Activated CD4-positive, alpha-beta T cell treated with anti-CD3 and anti-CD28 coated beads for 36 hours (primary cell): Measurements from ENCODE around the gene ABCC4. TPM values are rescaled to one million over a fixed set of nuclear protein-coding genes. Genes with fewer than 3 reads are reported as not detected.
A peak's percentile ranks its signal among the peaks of the same experiment; 100 is the strongest.

Source experiments
- ATAC-seq: fragments of 200-7000 bp; cut with Tn5 transposase; one replicate; pipeline ENCODE4 v1.10.0; 2021; ENCODE audit warnings: mild to moderate bottlenecking, moderate library complexity
- CTCF ChIA-PET: fragments of 350-600 bp; sonication (Branson Sonifier 250); formaldehyde crosslinking; loops from one replicate; lab custom pipeline; 2021; ENCODE audit warnings: antibody characterized with exemption; lab: Charles Lee
- POLR2A ChIA-PET: fragments of 350-600 bp; sonication (Branson Sonifier 250); formaldehyde crosslinking; loops from one replicate; lab custom pipeline; 2021; ENCODE audit warnings: antibody characterized with exemption, inconsistent platforms; lab: Charles Lee
- DNase-seq: peaks from one replicate; pipeline ENCODE4 v3.0.0-alpha.2; 2020
- H3K27ac Mint-ChIP-seq: one replicate; pipeline ENCODE4 v1.8.0; 2021; ENCODE audit warnings: mixed read lengths
- H3K27me3 Mint-ChIP-seq: one replicate; pipeline ENCODE4 v1.8.0; 2021; ENCODE audit warnings: mixed read lengths
- H3K36me3 Mint-ChIP-seq: one replicate; pipeline ENCODE4 v1.8.0; 2021; ENCODE audit warnings: low read depth, mixed read lengths
- H3K4me1 Mint-ChIP-seq: one replicate; pipeline ENCODE4 v1.8.0; 2021; ENCODE audit warnings: mixed read lengths
- H3K4me3 Mint-ChIP-seq: one replicate; pipeline ENCODE4 v1.8.0; 2021; ENCODE audit warnings: mild to moderate bottlenecking, moderate library complexity, mixed read lengths
- H3K9me3 Mint-ChIP-seq: one replicate; pipeline ENCODE4 v1.8.0; 2021; ENCODE audit warnings: low read depth, mixed read lengths
- intact Hi-C, 2 experiments: fragments of 100-400 bp; cut with DNase I in 1 of 2; cut with micrococcal nuclease in 1 of 2; formaldehyde crosslinking; loops; one replicate each; pipeline versions ENCODE4 v1.14.2 to v1.15.1; 2022 to 2024; cut with DNase I, micrococcal nuclease
- total RNA-seq, 2 experiments: library from RNA; stranded (reverse); gene quantifications; one replicate each; pipeline ENCODE4 v1.2.3, GENCODE V29; 2021

Gene ABCC4
- total RNA-seq, 2 experiments from 2014 or later, result 9.0 to 9.5 TPM

DNA sequence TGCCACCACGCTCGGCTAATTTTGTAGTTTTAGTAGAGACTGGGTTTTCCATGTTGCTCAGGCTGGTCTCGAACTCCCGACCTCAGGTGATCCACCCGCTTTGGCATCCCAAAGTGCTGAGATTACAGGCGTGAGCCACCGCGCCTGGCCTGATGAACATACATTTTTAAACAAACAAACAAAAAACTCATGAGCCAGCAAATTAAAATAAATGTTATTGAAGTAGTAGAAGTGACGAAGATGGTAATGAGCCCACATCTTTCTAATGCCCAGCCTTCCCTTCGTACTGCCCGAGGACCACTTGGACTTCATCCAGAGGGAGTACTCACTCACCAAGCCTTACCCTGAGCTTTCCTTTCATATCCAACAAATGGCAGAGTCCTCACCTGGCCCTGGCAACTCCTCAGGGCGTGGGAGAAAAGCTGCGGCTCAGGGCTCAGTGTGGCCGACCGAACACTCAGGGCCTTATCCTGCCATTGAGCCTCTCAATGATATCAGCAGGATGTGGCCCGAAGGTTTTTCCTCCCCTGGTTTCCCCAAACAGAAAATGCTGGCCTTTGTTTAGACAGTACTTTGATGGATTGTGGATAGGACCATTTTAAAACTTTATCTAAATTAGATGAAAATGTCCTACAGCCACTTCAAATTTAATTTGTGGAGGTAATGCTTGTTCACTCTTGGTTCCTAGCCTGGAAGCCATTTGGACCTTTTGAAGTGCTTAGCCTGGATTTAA, 22.8 kb upstream of the ABCC4 start:
- H3K4me3 Mint-ChIP-seq, result no peak overlapping the region
- POLR2A ChIA-PET, result interaction anchor here (0.6 kb wide), 1 partner anchor 556 kb away, joined by 13 read pairs; no protein-coding TSS in a partner anchor
- ATAC-seq (no peak), DNase-seq (no peak)
- H3K36me3 Mint-ChIP-seq, result no peaks in the 10 kb centered on the region
- peaks cover 2% of the 10 kb centered on the region for H3K27me3 Mint-ChIP-seq
- no peaks in the 10 kb centered on the region for H3K4me1 Mint-ChIP-seq
- no peak overlapping the region for H3K27ac Mint-ChIP-seq
- CTCF ChIA-PET, result interaction anchor here (0.6 kb wide), 1 partner anchor 63 kb away, joined by 3 read pairs; no protein-coding TSS in a partner anchor
- H3K9me3 Mint-ChIP-seq, result no peaks in the 10 kb centered on the region
- intact Hi-C loops, result no loop called here

DNA sequence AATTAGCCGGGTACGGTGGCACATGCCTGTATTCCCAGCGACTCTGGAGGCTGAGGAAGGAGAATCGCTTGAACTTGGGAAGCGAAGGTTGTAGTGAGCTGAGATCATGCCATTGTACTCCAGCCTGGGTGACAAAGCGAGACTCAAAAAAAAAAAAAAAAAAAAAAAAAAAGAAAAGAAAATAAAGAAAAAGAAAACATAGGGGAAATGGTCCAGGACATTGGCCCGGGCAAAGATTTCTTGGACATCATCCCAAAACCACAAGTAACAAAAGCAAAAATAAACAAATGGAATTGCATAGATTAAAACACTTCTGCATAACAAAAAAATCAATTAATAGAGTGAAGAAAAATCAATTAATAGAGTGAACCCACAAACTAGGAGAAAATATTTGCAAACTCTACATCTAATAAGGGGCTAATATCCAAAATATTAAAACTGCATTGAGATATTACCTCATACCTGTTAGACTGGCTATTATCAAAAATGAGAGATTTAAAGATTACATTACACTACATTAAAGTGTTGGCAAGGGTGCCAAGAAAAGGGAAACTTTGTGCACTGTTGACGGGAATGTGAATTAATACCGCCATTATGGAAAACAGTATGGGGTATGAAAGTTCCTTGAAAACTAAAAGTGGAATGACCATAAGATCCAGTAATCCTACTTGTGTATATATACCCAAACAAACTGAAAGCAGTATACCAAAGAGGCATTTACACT, 18.5 kb upstream of the ABCC4 start:
- H3K27me3 Mint-ChIP-seq, result peaks cover 3% of the 10 kb centered on the region
- intact Hi-C loops, result no loop called here
- H3K27ac Mint-ChIP-seq, result no peak overlapping the region
- H3K36me3 Mint-ChIP-seq, result no peaks in the 10 kb centered on the region
- H3K4me3 Mint-ChIP-seq, result no peak overlapping the region
- ATAC-seq (no peak), DNase-seq (no peak)
- H3K9me3 Mint-ChIP-seq, result no peaks in the 10 kb centered on the region
- POLR2A ChIA-PET, result no interaction called here
- CTCF ChIA-PET, result interaction anchor here (1.0 kb wide), 1 partner anchor 131 kb away, joined by 3 read pairs; no protein-coding TSS in a partner anchor
- H3K4me1 Mint-ChIP-seq, result no peaks in the 10 kb centered on the region

DNA sequence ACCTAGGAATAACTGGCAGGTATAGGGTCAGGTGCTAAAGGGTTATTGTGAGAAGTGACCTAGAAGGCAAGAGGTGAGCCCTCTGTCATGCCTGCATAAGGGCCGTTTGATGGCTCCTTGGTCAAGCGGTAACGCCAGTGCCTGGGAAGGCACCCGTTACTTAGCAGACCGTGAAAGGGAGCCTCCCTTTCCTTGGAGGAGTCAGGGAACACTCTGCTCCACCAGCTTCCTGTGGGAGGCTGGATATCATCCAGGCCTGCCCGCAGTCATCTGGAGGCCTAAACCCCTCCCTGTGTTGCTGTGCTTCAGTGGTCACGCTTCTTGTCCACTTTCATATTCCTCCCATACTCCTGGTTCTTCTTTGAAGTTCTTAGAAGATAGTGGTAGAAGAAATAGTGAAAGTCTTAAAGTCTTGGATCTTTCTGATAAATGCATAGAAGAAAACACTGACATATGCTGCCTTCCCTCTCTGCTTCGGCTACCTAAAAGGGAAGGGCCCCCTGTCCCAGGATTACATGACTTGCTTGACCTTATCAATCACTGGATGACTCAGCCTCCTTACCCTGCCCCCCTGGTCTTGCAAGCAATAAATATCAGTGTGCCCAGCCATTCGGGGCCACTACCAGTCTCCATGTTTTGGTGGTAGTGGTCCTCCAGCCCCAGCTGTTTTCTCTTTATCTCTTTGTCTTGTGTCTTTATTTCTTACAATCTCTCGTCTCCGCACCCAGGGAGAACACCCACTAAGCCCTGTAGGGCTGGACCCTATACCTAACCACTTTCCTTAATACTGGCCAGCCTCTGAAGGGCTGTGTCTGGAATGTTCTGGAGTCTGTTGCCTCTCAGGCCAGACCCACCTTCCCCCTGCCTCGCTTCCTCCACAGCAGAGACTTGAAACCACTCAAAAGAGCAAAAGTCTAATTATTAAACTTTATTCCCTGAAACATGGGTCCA, 16.1 kb upstream of the ABCC4 start:
- H3K27me3 Mint-ChIP-seq, result peaks cover 4% of the 10 kb centered on the region
- no peaks in the 10 kb centered on the region for H3K9me3 Mint-ChIP-seq
- no peak for ATAC-seq
- ChIA-PET CTCF (interaction anchor here (1.2 kb wide), 1 partner anchor 128 kb away, joined by 3 read pairs; no protein-coding TSS in a partner anchor), POLR2A (no interaction called here)
- intact Hi-C loops, result no loop called here
- no peak overlapping the region for H3K27ac Mint-ChIP-seq
- H3K4me1 Mint-ChIP-seq, result peaks cover 3% of the 10 kb centered on the region
- no peak for DNase-seq
- no peak overlapping the region for H3K4me3 Mint-ChIP-seq
- no peaks in the 10 kb centered on the region for H3K36me3 Mint-ChIP-seq

DNA sequence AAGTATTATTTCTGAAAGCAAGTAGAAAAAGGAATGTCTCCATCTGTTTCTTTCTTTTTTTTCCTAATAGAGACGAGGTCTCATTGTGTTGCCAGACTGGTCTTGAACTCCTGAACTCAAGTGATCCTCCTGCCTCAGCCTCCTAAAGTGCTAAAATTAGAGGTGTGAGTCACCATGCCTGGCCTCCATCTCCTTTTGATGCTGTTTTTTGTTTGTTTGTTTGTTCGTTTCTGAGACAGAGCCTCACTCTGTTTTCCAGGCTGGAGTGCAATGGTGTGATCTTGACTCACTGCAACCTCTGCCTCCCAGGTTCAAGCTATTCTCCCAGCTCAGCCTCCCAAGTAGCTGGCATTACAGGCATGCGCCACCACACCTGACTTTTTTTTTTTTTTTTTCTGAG, 14.5 kb upstream of the ABCC4 start:
- CTCF ChIA-PET, result interaction anchor here (1.2 kb wide), 1 partner anchor 126 kb away, joined by 3 read pairs; no protein-coding TSS in a partner anchor
- intact Hi-C loops, result no loop called here

DNA sequence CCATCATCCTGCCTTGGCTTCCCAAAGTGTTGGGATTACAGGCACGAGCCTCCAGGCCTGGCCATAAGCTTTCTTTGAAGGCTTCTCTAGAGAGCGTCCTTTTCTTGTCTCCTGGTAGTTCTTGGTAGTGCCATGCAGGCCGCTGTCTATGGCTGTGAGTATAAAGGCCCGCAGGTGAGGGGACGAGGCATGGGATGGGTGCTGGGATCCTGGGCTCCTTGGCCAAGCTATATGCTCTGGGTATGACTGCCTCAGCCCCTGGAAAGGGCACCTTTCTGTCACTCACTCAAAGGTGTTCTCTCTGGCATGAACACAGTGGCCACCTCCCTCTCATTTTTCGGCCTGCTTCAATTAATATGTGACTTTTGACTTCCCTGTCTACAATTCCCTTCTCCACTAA, 6.3 kb upstream of the ABCC4 start:
- Mint-ChIP-seq H3K27me3 (peaks cover 9% of the 10 kb centered on the region), H3K4me3 (no peak overlapping the region), H3K4me1 (peaks cover 3% of the 10 kb centered on the region), H3K9me3 (no peaks in the 10 kb centered on the region), H3K27ac (no peak overlapping the region), H3K36me3 (no peaks in the 10 kb centered on the region)
- POLR2A ChIA-PET, result no interaction called here
- ATAC-seq, result no peak
- intact Hi-C loops, result no loop called here
- DNase-seq, result no peak
- CTCF ChIA-PET, result no interaction called here

More for the DNA sequence above, 14.5 kb upstream of the ABCC4 start:
- POLR2A ChIA-PET, result no interaction called here
- Mint-ChIP-seq H3K4me1 (peaks cover 3% of the 10 kb centered on the region), H3K9me3 (no peaks in the 10 kb centered on the region), H3K27me3 (peaks cover 10% of the 10 kb centered on the region), H3K36me3 (no peaks in the 10 kb centered on the region), H3K4me3 (no peak overlapping the region), H3K27ac (no peak overlapping the region)
- DNase-seq (no peak), ATAC-seq (no peak)

DNA sequence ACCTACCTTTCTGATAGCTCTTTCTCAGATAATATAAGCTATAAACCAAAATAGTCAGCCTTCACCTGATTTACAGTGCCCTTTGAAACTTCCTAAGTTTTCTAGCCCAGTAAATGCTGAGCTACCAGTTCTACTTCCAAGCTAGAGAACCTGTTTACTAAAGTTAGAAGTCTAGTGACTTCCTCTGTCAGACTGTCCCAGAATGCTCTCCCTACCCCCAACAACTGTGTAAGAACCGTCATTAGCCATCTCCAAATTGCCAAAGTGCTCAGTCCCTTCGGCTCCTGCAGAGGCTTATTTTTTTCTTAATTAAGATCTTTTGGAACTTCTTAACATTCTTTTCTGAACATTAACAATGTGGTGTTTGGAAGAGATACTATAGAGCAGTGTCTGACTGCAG, 3.2 kb upstream of the ABCC4 start:
- ChIA-PET CTCF (interaction anchor here (0.7 to 1.4 kb wide), 3 partner anchors 56 to 115 kb away, joined by 3 to 4 read pairs (median 3); no protein-coding TSS in a partner anchor), POLR2A (no interaction called here)
- ATAC-seq (no peak), DNase-seq (no peak)
- H3K27ac Mint-ChIP-seq, result no peak overlapping the region
- H3K36me3 Mint-ChIP-seq, result peaks cover 1% of the 10 kb centered on the region
- intact Hi-C loops, result loop anchor here in 1 of 2 experiments (5.0 kb wide), 2 partner anchors 117 to 373 kb away; partner anchors contain the start of gene DNAJC3
- no peaks in the 10 kb centered on the region for H3K9me3 Mint-ChIP-seq
- no peak overlapping the region for H3K4me3 Mint-ChIP-seq
- H3K4me1 Mint-ChIP-seq, result peaks cover 23% of the 10 kb centered on the region
- peaks cover 8% of the 10 kb centered on the region for H3K27me3 Mint-ChIP-seq

DNA sequence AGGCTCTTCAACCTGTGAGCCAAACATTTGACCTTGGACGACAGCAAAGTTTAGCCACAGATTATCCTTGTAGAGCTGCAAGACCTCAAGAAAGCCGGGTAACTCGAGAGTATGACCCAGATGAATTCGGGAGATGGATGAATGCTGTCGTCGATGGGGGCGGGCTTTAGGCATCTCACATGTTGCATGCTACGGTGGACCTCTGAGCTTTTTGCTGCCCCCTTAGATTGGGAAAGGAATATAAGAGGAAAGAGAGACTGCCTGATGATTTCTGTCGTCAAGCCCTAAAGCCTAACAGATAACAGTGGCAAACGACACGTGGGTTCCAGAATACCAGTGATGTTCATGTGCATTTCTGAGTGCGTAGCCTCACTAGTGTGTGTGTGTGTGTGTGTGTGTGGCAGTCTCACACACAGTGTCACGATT, 730 bp upstream of the ABCC4 start:
- H3K36me3 Mint-ChIP-seq, result peaks cover 5% of the 10 kb centered on the region
- intact Hi-C loops, result loop anchor here (1.0 to 5.0 kb wide), 8 partner anchors 78 to 701 kb away; partner anchors contain the start of genes DNAJC3 (in 2 of the 2) and GPR180 (in 1 of the 2)
- no peaks in the 10 kb centered on the region for H3K9me3 Mint-ChIP-seq
- H3K27me3 Mint-ChIP-seq, result peaks cover 8% of the 10 kb centered on the region
- DNase-seq (no peak), ATAC-seq (no peak)
- H3K4me3 Mint-ChIP-seq, result peak overlapping the region; percentile 78
- peaks cover 39% of the 10 kb centered on the region for H3K4me1 Mint-ChIP-seq
- no peak overlapping the region for H3K27ac Mint-ChIP-seq
- ChIA-PET POLR2A (interaction anchor here (0.6 to 0.9 kb wide), 2 partner anchors 375 to 1925 kb away, joined by 3 to 8 read pairs; partner anchors contain the start of gene DNAJC3), CTCF (interaction anchor here (0.7 to 3.3 kb wide), 7 partner anchors 11 to 375 kb away, joined by 3 to 14 read pairs (median 3); partner anchors contain the start of gene DNAJC3)

DNA sequence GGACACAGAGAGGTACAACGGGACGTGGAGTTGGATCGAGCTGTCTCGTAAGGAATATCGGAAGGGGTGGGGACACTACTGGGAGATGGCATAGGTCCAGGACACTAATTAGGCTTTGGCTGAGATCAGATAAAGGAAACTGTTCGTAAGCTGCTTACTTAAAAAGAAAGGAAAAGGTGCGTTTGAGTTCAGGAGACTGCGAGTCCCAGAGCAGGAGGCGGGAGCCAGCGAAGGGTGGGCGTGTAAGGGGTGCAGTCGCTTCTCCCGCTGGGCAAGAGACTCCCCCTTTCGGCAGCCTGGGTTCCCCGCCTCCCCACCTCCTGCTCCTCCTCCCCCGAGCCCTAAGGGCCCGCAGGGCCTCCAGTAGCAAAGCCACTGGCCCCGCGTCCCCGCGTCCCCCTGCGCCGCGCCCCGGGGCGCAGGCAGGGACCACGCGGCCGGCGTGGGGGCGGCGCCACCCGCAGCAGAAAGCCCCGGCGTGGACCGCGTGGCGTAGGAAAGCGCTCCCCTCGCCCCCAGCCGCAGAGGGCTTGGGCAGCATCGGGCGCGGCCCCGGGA, 547 bp downstream of the ABCC4 start:
- H3K4me1 Mint-ChIP-seq, result peaks cover 43% of the 10 kb centered on the region
- peaks cover 8% of the 10 kb centered on the region for H3K27me3 Mint-ChIP-seq
- H3K36me3 Mint-ChIP-seq, result peaks cover 5% of the 10 kb centered on the region
- ATAC-seq (peak; percentile 45), DNase-seq (peak; percentile 71)
- intact Hi-C loops, result loop anchor here (1.0 to 5.0 kb wide), 8 partner anchors 80 to 700 kb away; partner anchors contain the start of genes DNAJC3 (in 2 of the 2) and GPR180 (in 1 of the 2)
- no peaks in the 10 kb centered on the region for H3K9me3 Mint-ChIP-seq
- ChIA-PET CTCF (interaction anchor here (0.6 to 3.3 kb wide), 6 partner anchors 10 to 322 kb away, joined by 3 to 14 read pairs (median 3); no protein-coding TSS in a partner anchor), POLR2A (interaction anchor here (0.6 kb wide), 1 partner anchor 440 kb away, joined by 3 read pairs; no protein-coding TSS in a partner anchor)
- H3K4me3 Mint-ChIP-seq, result peak overlapping the region; percentile 78
- H3K27ac Mint-ChIP-seq, result peak overlapping the region; percentile 66

DNA sequence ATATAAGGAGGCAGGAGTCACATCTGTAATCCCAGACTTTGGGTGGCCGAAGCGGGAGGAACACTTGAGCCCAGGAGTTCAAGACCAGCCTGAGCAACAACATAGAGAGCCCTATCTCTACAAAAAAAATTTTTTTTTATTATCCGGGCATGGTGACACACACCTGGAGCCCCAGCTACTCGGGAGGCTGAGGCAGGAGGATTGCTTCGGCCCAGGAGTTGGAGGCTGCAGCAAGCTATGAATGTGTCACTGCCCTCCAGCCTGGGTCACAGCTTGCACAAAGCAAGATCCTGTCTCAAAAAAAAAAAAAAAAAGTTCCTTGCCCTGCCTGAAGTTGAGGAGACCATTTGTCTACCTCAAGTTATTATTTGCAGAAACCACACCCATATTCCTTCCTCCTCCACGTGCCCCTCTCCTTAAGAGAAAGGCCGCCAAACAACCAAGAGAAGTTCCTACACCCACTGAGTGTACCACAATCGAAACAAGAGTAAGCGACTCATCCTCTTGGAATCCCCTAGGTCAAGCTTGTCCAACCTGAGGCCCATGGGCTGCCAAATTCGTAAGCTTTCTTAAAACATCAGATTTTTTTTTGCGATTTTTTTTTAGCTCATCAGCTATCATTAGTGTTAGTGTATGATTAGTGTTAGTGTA, 2.2 kb downstream of the ABCC4 start:
- DNase-seq (peak; percentile 17), ATAC-seq (peak; percentile 15)
- H3K4me3 Mint-ChIP-seq, result peak overlapping the region; percentile 78
- peaks cover 43% of the 10 kb centered on the region for H3K4me1 Mint-ChIP-seq
- peak overlapping the region; percentile 15 for H3K27ac Mint-ChIP-seq
- H3K27me3 Mint-ChIP-seq, result peaks cover 8% of the 10 kb centered on the region
- intact Hi-C loops, result loop anchor here in 1 of 2 experiments (5.0 kb wide), 1 partner anchor 178 kb away; no protein-coding TSS in a partner anchor
- CTCF ChIA-PET, result interaction anchor here (0.8 to 1.9 kb wide), 3 partner anchors 9 to 105 kb away, joined by 3 to 7 read pairs (median 3); no protein-coding TSS in a partner anchor
- peaks cover 5% of the 10 kb centered on the region for H3K36me3 Mint-ChIP-seq
- H3K9me3 Mint-ChIP-seq, result no peaks in the 10 kb centered on the region
- POLR2A ChIA-PET, result no interaction called here
